Upper lobe of left lung (tissue), 4 donors: ENCODE data around the gene NEK11.

Experiments used
- POLR2AphosphoS5 ChIP-seq, 2 donors: sonication (generic); formaldehyde crosslinking; IDR thresholded peaks; one replicate each; pipeline ENCODE4 v1.5.1; 2017; ENCODE audit warnings: antibody characterized with exemption in 2 of 2
- TF ChIP-seq, protein P1 (sequence below), 6 experiments: fragments of 450-650 bp in 4 of 6; fragments of 200-600 bp in 2 of 6; sonication (generic) in 2 of 6; IDR thresholded peaks; one replicate each; pipeline ENCODE4 v1.5.1; 2016 to 2019; ENCODE audit warnings: antibody characterized with exemption in 6 of 6

DNA sequence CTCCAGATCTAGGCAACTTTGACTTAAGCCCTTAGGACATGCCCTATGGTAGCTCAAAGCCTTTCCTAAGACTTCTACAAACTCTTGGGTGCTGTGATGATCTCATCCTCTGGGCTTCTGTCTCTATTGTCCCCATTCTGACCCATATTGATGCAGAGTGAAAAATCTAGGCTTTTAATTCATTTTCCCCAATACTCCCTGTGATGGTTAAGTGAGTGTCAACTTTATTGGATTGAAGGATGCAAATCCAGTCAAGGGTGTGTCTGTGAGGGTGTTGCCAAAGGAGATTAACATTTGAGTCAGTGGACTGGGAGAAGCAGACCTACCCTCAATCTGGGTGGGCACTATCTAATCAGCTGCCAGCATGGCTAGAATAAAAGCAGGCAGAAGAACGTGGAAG, 257.6 kb downstream of the NEK11 start:
- TF ChIP-seq, protein P1, sequence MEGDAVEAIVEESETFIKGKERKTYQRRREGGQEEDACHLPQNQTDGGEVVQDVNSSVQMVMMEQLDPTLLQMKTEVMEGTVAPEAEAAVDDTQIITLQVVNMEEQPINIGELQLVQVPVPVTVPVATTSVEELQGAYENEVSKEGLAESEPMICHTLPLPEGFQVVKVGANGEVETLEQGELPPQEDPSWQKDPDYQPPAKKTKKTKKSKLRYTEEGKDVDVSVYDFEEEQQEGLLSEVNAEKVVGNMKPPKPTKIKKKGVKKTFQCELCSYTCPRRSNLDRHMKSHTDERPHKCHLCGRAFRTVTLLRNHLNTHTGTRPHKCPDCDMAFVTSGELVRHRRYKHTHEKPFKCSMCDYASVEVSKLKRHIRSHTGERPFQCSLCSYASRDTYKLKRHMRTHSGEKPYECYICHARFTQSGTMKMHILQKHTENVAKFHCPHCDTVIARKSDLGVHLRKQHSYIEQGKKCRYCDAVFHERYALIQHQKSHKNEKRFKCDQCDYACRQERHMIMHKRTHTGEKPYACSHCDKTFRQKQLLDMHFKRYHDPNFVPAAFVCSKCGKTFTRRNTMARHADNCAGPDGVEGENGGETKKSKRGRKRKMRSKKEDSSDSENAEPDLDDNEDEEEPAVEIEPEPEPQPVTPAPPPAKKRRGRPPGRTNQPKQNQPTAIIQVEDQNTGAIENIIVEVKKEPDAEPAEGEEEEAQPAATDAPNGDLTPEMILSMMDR (IDR thresholded peaks at IDR 0.05), result no peak
- no peak for TF ChIP-seq POLR2AphosphoS5 (IDR thresholded peaks at IDR 0.05)
